Measurements from ENCODE around the gene DGLUCY.
"Not testable (repeated sequence)": the region's sequence is repeated elsewhere in the genome, so short reads cannot be mapped to it uniquely, and the experiment has no call there.

Gene DGLUCY

DNA sequence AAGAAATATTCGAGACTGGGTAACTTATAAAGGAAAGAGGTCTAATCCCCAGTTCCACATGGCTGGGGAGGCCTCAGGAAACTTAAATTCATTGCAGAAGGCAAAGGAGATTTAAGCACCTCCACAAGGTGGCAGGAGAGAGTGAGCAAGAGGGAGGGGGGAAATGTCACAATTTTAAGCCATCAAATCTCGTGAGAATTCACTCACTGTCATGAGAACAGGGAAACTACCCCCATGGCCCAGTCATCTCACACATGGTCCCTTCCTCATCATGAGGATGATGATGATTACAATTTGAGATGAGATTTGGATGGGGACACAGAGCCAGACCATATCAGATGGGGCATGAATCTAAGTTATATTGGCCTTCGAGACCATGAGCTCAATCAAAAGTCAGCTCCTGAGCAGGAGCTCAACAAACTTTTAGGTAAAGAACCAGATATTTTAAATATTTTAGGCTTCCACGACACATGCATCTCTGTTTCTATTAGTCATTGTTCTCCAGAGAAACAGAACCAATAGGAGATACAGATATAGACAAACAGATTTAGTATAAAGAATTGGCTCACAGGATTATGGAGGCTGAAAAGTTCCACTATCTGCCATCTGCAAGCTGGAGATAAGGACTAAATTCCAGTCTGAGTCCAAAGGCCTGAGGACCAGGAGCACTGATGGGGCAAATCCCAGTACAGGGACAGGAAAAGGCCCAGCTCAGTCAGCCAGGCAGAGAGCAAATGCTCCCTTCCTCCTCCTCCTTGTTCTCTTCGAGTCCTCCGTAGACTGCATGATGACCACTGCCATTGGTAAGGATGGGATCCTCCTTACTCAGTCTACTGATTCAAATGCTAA lies 24.9 kb downstream of the DGLUCY start:
- DNase-seq = peak; percentile 26

DNA sequence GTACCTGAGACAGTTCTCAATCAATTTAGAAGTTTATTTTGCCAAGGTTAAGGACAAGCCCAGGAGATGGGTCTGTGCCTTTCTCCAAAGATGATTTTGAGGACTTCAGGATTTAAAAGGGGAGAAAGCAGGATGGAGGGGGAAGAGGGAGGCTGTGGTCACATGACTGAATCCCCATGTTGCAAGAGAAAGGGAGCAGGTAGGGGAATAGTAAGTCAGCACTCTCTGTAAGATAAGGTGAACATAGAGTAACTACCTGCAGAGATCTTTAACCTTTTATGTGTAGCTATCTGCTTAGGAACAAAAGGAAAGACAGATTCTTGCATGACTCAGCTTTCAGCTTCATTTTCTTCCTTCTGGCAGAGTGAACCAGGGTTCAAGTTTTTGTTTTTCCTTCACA lies 25.9 kb downstream of the DGLUCY start:
- DNase-seq = no peak

DNA sequence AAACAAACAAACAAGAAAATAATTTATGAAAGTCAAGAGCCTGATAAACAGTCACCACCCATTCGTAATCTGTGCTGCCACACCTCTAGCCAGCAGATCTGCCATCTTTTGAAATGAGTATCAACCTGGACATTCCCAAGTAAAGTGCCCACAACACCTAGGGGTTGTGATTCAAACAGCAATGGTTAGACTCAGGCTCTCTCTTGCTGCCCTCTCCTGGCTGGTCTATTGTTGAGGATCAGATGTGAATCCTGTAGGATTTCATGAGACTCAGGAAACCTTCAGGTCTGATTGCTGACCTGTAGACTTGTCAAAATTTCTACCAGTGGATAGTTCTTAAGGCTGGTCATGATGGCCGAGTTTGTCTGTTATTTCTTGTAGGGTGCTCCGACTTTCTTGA lies 26.8 kb downstream of the DGLUCY start:
- no peak for DNase-seq

DNA sequence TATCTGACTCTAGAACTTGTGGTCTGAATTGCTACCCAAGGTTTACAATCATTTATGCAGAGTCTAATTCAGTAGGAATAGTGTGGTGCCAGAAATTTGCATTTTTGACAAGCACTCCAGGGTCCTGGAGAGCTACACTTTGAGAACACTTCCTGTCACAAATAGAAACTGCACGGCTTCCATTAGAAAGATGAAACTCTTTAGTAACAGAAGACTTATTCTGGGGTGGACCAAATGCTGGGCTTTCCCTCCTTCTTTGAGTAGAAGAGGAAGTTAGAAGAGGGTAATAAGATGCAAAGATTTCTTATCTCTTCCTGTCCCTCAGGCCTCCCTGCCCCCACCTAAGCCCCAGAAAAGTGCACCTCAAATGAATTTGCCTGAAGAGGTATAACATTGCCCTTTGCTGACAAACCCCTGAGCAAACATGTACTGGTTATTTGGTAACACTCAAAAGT lies 28.4 kb downstream of the DGLUCY start:
- no peak for DNase-seq

DNA sequence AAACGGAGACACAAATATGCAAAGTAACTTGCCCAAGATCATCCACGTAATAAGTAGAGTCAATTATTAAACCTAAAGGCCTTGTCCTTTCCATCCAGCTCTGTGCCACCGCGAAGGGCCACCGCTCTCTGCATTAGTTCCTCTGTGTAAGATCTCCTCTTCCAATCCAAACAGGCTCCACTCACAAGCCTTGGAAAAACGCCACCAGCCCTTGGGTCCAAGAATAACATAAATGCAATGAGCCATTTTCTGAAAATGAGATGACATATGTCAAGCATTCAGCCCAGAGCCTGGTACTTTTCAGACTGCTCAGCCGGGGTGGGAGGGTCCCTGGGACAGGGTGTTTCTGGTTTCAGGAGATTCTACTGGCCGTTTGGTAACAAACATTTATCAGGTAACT lies 30.0 kb downstream of the DGLUCY start:
- no peak for DNase-seq

DNA sequence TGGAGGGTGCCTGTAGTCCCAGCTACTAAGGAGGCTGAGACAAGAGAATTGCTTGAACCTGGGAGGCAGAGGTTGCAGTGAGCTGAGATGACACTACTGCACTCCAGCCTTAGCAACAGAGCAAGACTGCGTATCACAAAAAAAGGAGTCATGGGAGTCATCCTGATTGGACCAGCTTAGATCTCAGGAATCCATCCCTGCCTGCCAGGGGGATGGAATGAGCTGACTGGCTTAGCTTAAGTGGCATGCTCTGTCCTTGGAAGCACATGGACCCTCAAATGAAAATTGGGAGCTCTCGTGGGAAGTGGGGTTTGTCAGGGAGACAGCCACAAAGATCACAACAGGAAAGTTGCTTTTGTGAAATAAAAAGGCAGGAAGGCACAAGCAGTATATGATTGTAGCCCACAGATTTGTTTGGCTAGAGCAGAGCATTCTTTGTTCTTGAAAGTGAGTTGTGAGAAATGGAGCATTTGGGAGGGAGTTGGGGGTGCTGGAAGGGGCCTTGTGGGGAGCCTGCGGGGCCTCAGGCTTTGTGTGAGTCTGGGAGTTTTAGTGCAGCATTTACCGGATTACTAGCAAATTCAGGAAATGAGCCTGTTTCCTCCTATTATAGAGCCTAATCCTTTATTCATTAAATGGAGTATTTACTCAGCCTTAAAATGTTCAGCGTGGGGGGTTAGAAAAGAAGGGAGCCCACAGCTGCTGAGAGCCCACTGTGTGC lies 30.7 kb downstream of the DGLUCY start:
- DNase-seq = no peak

DNA sequence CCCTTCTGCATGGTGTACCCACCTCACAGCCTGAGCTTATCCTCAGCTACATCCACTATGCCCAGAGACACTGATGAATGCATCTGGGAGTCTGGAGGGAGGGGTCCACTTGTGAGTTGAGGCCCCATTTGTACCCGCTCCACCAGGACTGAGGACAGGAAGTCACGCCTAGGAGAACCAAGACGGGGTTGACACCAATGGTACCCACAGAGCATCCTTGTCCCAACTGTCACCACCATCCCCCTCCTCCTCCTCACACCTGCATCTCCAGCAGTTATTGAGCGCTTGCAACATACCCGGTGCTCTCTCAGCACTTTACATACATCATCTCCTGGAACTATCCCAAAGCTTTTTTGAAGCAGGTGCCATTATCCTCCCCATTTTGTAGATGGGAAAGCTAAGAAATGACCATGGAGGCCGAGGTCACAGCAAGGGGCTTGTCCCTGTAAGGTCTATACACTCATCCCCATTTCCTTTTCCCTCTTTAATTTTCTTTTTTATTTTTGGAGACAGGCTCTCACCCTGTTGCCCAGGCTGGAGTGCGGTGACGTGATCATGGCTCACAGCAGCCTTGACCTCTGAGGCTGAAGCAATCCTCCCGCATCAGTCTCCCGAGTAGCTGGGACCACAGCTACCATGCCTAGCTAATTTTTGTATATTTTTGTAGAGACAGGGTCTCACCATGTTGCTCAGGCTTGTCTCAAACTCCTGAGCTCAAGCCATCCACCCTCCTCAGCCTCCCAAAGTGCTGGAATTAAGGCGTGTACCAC lies 31.7 kb downstream of the DGLUCY start:
- DNase-seq = no peak

DNA sequence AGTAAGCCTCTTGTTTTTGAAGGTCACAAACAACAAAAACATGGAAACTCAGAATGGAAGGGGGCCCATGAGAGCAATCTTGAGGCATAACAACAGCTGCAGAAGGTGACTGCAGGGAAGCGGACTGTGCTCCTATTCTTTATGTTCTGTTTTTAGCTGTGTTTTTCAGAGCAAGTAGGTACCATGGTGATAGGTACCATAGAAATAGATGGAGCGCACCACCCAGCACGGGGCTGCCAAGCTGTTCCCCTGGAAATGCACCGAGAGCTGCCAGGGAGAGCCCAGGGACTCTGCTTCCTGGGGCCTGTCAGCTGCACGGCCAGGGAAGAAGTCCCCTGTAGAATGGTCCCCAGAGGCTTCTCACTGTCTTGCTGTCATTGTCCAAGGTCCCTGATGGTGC lies 32.8 kb downstream of the DGLUCY start:
- DNase-seq = no peak

DNA sequence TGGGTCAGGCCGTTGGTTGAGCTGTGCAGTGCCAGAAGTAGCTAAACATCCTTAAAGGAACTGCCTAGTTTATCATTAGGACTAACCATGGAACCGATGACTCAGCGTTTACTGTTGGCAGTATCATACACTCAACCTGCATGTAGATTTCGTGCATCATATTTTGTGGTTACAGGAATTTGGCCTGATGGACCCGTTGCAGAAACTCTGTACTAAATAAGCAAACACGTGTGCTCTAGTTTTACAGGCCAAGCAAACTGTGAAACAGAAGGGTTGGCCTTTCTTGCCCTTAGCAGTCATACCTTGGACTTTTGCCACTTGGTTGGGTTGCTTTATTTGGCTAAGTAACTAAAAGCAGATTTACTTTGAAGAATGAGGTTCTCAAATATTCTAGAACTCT lies 35.6 kb downstream of the DGLUCY start:
- DNase-seq = no peak

DNA sequence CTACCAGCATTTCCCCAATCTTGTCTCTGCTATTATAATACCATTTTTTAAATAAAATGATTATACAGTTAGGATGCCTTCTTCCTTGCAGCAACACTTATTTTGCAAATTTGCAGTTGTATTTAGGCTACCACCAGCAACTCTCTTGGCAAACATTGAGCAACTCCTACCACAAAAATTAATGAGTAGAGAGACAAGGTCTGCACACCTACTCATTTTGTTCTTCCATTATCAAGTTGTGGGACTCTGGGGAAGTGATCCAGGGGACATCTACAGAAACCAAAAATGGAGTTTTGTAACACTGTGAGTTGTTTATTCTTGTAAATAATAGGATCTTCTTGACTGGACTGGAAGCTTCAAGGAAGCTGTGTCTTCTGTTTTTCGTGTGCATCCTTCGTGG lies 38.6 kb downstream of the DGLUCY start:
- DNase-seq = no peak

DNA sequence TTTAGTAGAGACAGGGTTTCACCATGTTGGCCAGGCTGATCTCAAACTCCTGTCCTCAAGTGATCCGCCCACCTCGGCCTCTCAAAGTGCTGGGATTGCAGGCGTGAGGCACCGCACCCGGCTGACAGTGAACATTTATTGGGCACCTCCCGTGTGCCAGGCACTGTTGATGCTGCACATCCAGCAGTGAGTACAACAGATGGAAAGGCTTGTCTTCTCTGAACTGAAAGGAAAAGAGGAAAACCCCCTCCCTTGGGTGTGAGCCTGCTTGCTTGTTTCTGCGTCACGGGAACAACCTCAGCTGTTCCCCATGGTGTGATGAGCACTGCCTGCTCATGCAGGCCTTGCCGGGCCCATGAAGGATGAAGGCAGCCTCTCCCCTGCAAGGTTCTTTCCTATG lies 39.5 kb downstream of the DGLUCY start:
- DNase-seq = no peak

DNA sequence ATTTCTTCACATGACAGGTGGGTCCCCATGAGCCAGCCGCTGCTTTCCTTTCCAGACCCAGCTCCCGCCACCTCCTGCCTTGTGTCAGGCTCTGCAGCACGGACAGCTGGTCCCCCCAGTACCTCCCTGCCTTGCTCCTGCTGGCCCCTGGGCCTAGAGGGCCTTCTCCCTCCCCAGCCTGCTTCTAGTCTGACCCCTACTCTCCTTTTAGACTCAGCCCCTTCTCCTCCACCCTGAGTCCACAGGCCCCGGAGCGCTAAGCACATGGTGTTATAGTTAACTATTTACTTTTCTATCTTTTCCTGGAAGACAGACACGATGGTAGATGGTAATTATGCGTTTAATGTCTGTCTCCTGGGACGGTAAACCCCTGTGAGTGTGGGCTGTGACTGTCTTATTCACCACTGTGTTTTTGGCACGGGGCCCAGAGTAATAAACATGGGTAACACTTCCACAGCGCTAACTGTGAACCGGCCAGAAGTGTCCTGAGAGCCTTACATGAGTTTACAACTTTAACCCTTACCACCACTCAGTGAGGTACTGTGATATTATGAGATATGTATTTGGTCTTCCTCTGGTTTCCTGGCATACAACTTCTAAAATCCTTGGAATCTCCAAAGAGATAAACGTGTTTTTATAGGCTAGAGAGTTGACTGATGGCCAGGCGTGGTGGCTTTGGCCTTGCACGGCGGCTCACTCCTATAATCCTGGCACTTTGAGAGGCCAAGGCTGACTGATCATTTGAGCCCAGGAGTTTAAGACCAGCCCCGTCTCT lies 41.2 kb downstream of the DGLUCY start:
- DNase-seq = peak; percentile 9

DNA sequence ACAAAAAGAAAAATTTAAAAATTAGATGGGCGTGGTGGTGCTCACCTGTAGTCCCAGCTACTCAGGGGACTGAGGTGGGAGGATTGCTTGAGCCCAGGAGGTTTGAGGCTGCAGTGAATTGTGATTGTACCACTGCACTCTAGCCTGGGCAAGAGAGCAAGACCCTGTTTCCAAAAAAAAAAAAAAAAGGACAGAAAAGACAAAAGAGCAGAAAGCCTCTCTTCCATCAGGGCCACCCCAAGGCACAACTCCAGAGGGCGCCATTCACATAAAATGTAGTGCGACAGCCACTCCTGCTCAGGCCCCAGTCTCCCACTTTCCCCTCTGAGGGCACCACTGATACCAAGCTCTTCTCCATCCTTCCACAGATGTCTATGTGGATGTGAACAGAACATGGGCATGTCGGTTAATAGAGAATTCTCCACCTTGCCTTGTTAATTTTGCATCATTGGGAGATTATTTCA lies 41.8 kb downstream of the DGLUCY start:
- no peak for DNase-seq

DNA sequence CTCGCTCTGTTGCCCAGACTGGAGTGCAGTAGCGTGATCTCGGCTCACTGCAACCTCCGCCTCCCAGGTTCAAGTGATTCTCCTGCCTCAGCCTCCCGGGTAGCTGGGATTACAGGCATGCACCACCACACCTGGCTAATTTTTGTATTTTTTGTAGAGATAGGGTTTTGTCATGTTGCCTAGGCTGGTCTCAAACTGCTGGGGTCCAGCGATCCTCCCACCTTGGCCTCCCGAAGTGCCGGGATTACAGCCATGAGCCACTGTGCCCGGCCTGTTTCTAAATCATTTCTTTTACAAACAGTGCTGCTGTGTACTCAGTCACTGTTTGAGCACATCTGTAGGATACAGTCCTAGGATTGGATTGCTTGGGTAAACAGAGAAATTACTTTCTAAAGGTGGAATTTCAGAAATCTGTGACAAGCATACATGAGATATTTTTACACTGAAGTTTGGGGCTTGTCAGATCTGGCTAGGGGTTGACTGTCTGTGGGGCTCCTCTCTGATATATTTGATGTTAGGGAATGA lies 42.3 kb downstream of the DGLUCY start:
- not testable (repeated sequence) for DNase-seq

DNA sequence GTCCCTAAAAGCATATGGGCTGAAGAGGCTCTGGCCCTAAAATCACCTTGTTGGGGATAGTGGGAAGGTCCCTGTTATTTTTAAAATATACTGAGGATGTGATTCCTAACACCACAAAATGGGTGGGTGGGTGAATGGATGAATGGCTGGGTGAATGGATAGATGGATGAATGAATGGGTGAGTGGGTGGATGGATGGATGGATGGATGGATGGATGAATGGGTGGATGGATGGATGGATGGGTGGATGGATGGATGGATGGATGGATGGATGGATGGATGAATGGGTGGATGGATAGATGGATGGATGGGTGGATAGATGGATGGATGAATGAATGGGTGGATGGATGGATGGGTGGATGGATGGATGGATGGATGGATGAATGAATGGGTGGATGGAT lies 43.0 kb downstream of the DGLUCY start:
- DNase-seq = not testable (repeated sequence)

DNA sequence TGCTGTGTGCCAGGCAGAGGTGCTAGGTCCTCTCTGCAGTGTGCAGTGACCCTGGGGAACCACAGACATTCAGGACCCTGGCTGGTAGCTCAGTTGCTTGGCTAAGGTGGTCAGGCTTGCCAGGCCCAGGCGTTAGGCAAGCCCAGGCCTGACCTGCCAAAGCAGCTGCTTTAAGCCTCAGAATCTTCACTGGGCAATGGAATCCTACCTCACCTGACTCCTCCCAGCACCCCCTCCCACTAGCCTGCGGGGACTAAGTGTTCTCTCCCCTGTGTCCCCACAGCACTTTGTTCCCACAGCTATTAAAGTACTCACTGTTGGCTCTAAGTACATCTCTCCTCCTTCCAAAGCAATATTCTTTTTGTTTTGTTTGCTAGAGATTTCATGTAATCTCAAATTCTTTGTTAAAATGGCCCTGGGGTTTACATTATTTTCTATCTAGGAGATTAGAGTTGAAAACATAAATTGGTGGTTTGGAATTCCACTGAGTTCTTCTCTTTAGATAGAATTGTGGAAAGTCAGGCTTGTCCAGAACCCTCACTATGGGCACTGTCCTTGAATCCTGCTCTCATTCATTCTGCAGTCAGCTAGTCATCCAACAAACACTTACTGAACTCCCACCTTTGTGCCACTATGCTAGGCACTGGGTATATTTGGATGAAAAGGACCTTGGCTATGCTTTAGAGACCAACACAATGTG lies 44.4 kb downstream of the DGLUCY start:
- DNase-seq = no peak

DNA sequence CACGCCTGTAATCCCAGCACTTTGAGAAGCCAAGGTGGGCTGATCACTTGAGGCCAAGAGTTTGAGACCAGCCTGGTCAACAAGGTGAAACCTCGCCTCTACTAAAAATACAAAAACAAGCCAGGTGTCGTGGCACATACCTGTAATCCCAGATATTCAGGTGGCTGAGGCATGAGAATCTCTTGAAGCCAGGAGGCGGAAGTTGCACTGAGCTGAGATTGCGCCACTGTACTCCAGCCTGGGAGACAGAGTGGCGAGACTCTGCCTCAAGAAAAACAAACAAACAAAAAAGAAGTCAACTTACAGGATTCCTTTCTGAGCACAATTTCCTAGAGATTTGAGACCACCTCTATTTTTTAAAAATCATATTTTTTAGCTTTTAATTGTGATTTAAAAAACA lies 45.3 kb downstream of the DGLUCY start:
- DNase-seq = no peak

DNA sequence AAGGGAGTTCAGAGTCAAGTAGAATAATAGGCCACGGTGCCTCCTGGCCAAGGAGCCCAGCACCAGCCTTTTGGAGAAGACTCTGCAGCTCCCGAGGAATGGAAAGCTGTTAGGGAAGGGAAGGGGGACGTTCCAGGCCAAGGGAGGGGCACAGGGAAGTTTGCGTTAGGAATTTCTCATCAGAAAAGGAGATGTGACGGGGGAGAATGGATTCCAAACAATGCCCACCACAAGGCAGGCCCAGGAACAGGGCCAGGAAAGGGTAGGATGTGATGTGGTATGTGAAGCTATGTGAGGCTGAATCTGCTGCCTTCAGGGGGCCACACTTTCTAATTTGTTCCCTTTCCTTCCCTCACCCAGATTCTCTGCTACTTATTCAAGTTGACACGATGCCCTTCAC lies 46.0 kb downstream of the DGLUCY start:
- DNase-seq = no peak

DNA sequence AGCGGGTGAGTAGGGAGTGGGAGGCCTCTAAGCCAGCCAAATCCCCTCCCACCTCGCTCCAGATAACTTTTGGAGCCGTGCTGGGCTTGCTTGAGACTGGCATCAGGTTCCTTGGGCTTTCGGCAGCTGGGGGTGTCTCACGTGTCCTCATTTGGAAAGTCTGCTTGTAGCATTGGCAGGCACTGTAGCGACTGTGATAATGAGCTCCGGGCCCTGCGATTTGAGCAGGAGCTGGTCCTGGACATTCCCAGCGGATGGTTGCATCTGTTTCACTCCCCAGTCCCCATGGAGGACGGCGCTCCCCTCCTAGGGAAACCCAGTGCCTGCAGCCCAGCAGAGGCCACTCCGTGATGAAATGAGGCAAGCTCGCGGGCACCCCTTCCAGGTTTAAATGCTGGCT lies 49.4 kb downstream of the DGLUCY start:
- no peak for DNase-seq

DNA sequence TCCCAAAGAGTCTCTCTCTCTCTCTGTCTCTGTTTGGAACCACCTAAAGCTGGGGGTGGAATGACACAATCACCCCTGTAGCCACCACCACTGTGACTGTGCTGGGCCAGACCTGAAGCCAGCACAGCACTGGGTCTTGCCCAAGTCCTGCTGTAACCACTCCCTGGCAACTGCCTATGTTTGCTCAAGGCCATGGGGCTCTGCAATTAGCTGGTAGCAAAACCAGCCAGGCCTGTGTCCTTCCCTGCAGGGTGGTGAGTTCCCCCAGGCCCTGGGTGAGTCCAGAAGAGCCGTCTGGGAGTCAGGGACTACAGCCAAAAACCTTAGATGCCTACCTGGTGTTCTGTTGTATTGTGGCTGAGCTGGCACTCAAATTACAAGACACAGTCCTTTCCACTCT lies 50.8 kb downstream of the DGLUCY start:
- no peak for DNase-seq

DNA sequence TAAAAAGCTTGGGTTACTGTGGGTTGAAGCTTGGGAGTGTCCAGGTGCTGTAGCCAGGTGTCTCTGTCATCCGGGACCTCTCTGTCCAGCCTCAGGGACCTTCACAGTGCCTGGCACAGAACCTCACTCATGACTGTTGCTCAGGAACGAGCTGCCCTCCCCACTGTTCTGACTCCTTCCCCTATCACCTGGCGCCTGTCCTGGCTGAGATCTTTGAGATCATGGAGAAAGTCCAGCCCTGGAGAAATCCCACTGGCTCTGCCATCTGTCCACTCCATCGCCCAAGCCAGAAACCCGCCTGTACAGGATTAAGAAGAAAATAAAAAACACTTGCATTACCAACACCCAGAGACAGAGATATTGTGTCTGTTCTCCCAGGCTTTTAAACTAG lies 53.5 kb downstream of the DGLUCY start:
- DNase-seq = no peak

DNA sequence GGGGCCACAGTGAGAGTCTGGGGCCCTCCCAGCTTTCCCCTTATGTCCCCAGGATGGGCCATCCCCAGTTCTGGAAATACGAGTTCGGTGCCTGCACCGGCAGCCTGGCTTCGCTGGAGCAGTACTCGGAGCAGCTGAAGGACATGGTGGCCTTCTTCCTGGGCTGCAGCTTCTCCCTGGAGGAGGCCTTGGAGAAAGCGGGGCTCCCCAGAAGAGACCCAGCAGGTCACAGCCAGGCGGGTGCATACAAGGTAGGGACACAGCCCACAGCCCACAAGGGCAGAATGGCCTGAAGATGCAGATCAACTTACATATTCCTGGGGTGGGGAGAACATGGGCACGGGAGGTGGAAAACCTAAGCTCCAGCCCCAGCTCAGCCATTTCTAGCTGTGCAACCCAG lies 56.1 kb downstream of the DGLUCY start:
- DNase-seq = no peak

Data from CD4-positive, alpha-beta T cell treated with Interferon gamma for 1 hour (primary cell).